ENCODE results near the gene HS1BP3. TPM values are rescaled to one million over a fixed set of nuclear protein-coding genes. Genes with fewer than 3 reads are reported as not detected.

Gene HS1BP3
- total RNA-seq, 1 experiment from 2014 or later: 16.2 TPM

DNA sequence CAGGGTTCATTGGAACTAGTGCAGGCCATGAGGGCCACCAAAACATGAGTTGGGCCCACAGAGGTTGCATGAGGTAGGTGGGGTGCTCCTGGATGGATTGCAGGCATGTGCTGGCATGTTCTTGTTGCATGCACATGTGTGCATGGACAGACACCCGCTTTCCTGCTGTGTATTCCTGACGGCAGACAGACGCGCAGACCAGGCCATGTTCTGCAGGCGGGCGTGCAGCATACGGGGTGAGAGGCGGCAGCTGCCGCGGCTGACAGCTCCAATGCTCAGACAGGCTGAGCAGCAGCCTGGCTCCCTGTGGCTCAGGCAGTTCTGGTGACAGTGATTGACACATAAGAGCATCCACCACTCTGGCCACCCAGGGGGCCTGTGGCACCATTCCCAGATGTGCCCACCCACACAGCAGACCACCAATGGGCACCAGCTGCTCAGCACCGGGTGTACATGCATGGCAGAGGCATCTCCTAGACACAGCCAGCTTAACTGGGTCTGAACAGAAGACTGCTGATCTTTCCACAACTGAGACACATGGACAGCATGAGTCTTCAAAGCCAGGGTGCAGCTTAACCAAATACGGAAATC lies 21.2 kb downstream of the HS1BP3 start:
- Histone ChIP-seq H3K9me2 (ENCODE audit: insufficient read depth) (no peaks in the 10 kb centered on the region), H2AFZ (no peak overlapping the region), H3K27ac (no peak overlapping the region), H3F3A (ENCODE audit: insufficient read depth, low read depth) (peaks cover 15% of the 10 kb centered on the region; the same call in 1 of the 2 replicates), H3K27me3 (ENCODE audit: insufficient read depth, low read depth) (no peaks in the 10 kb centered on the region), H4K20me1 (ENCODE audit: insufficient read depth) (no peaks in the 10 kb centered on the region), H3K36me3 (ENCODE audit: low read depth) (no peaks in the 10 kb centered on the region), H3K4me3 (no peak overlapping the region), H3K4me2 (no peak overlapping the region), H3K79me2 (ENCODE audit: low read depth) (no peaks in the 10 kb centered on the region), H3K4me1 (replicated peaks; ENCODE audit: insufficient read depth) (peaks cover 23% of the 10 kb centered on the region), H3K9me3 (ENCODE audit: insufficient read depth, low read depth) (no peaks in the 10 kb centered on the region)
- intact Hi-C loops (cut with micrococcal nuclease; ENCODE audit: unreplicated experiment): no loop called here
- no peak for DNase-seq
- BruUV-seq (replicated peaks): no TSS peak
- TF ChIP-seq, protein P1, sequence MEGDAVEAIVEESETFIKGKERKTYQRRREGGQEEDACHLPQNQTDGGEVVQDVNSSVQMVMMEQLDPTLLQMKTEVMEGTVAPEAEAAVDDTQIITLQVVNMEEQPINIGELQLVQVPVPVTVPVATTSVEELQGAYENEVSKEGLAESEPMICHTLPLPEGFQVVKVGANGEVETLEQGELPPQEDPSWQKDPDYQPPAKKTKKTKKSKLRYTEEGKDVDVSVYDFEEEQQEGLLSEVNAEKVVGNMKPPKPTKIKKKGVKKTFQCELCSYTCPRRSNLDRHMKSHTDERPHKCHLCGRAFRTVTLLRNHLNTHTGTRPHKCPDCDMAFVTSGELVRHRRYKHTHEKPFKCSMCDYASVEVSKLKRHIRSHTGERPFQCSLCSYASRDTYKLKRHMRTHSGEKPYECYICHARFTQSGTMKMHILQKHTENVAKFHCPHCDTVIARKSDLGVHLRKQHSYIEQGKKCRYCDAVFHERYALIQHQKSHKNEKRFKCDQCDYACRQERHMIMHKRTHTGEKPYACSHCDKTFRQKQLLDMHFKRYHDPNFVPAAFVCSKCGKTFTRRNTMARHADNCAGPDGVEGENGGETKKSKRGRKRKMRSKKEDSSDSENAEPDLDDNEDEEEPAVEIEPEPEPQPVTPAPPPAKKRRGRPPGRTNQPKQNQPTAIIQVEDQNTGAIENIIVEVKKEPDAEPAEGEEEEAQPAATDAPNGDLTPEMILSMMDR (conservative IDR thresholded peaks at IDR 0.05): no peak
- no peak for TF ChIP-seq EZH2 (IDR thresholded peaks at IDR 0.05; ENCODE audit: low read depth)
- CTCF ChIA-PET: no interaction called here
- POLR2A ChIA-PET (ENCODE audit: unreplicated experiment): interaction anchor here (1.1 kb wide), 1 partner anchor 183 kb away, joined by 3 read pairs; the partner anchor contains the start of gene RHOB

- Histone ChIP-seq H3K9me3 (ENCODE audit: insufficient read depth, low read depth) (no peaks in the 10 kb centered on the region), H4K20me1 (ENCODE audit: insufficient read depth) (no peaks in the 10 kb centered on the region), H2AFZ (no peak overlapping the region), H3K27me3 (ENCODE audit: insufficient read depth, low read depth) (no peaks in the 10 kb centered on the region), H3K4me3 (no peak overlapping the region), H3K9me2 (ENCODE audit: insufficient read depth) (no peaks in the 10 kb centered on the region), H3F3A (ENCODE audit: insufficient read depth, low read depth) (peaks cover 10% of the 10 kb centered on the region; the same call in 1 of the 2 replicates), H3K36me3 (ENCODE audit: low read depth) (no peaks in the 10 kb centered on the region), H3K4me2 (no peak overlapping the region), H3K79me2 (ENCODE audit: low read depth) (no peaks in the 10 kb centered on the region), H3K27ac (no peak overlapping the region), H3K4me1 (replicated peaks; ENCODE audit: insufficient read depth) (peaks cover 18% of the 10 kb centered on the region)
- ChIA-PET POLR2A (ENCODE audit: unreplicated experiment) (interaction anchor here (1.1 kb wide), 1 partner anchor 183 kb away, joined by 3 read pairs; the partner anchor contains the start of gene RHOB), CTCF (no interaction called here)
- no TSS peak for BruUV-seq (replicated peaks)
- TF ChIP-seq EZH2 (IDR thresholded peaks at IDR 0.05; ENCODE audit: low read depth): no peak
- TF ChIP-seq, protein P1 (conservative IDR thresholded peaks at IDR 0.05): no peak
- DNase-seq: no peak
- intact Hi-C loops (cut with micrococcal nuclease; ENCODE audit: unreplicated experiment): no loop called here
These were observed 21.7 kb downstream of the HS1BP3 start for GRCh38 chr2:20629181-20629580.

- Histone ChIP-seq H2AFZ (no peak overlapping the region), H3K4me1 (replicated peaks; ENCODE audit: insufficient read depth) (peaks cover 4% of the 10 kb centered on the region), H3K27ac (no peak overlapping the region), H3K27me3 (ENCODE audit: insufficient read depth, low read depth) (no peaks in the 10 kb centered on the region), H3K4me2 (no peak overlapping the region), H3K79me2 (ENCODE audit: low read depth) (no peaks in the 10 kb centered on the region), H3K9me3 (ENCODE audit: insufficient read depth, low read depth) (no peaks in the 10 kb centered on the region), H3F3A (ENCODE audit: insufficient read depth, low read depth) (no peaks in the 10 kb centered on the region), H3K36me3 (ENCODE audit: low read depth) (no peaks in the 10 kb centered on the region), H3K4me3 (no peak overlapping the region), H4K20me1 (ENCODE audit: insufficient read depth) (no peaks in the 10 kb centered on the region), H3K9me2 (ENCODE audit: insufficient read depth) (no peaks in the 10 kb centered on the region)
- intact Hi-C loops (cut with micrococcal nuclease; ENCODE audit: unreplicated experiment): no loop called here
- CTCF ChIA-PET: interaction anchor here (0.7 kb wide), 1 partner anchor 94 kb away, joined by 5 read pairs; no protein-coding TSS in a partner anchor
- no peak for TF ChIP-seq EZH2 (IDR thresholded peaks at IDR 0.05; ENCODE audit: low read depth)
- TF ChIP-seq, protein P1 (conservative IDR thresholded peaks at IDR 0.05): no peak
- BruUV-seq (replicated peaks): no TSS peak
- DNase-seq: no peak
- POLR2A ChIA-PET (ENCODE audit: unreplicated experiment): no interaction called here
These were observed 23.1 kb downstream of the HS1BP3 start for GRCh38 chr2:20627712-20628380.

Measured in PC-9 (cell line).